Measurements from ENCODE around the gene CA6.
A peak's percentile ranks its signal among the peaks of the same experiment; 100 is the strongest.
"Not testable (repeated sequence)": the region's sequence is repeated elsewhere in the genome, so short reads cannot be mapped to it uniquely, and the experiment has no call there.

The CA6 gene

DNA sequence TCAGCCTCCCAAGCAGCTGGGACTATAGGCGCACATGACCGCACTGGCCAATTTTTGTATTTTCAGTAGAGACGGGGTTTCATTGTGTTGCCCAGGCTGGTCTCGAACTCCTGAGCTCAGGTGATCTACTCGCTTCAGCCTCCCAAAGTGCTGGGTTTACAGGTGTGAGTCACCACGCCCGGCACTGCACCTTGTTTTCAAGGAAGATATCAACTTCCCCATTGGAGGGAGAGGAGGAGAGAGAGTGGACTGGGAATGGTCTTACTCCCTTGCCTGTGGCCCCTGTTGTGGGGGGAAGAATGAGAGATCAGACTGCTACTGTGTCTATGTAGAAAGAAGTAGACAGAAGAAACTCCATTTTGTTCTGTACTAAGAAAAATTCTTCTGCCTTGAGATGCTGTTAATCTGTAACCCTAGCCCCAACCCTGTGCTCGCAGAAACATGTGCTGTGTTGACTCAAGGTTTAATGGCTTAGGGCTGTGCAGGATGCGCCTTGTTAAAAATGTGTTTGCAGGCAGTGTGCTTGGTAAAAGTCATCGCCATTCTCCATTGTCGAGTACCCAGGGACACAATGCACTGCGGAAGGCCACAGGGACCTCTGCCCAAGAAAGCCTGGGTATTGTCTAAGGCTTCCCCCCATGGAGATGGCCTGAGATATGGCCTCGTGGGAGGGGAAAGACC is 56.0 kb downstream of the CA6 start:
- CTCF ChIA-PET: interaction anchor here (1.4 kb wide), 1 partner anchor 12 kb away, joined by 7 read pairs; no protein-coding TSS in a partner anchor
- peaks cover 0 to 16% (median 11%) of the 10 kb centered on the region in 4 experiments for H3K4me1 ChIP-seq (ENCODE audit: control extremely low read depth in 1 of 4, control insufficient read depth in 4 of 4, insufficient read depth in 4 of 4, low read length in 3 of 4)
- WGBS (ENCODE audit: insufficient coverage): 98% methylated on average over 9 of the region's 13 CpGs
- DNase-seq; H3K27ac ChIP-seq (ENCODE audit: insufficient read depth in 1 of 2, low read depth in 1 of 2, low read length in 2 of 2, poor library complexity in 1 of 2, severe bottlenecking in 2 of 2); H3K4me3 ChIP-seq (ENCODE audit: control insufficient read depth in 1 of 7, extremely low read depth in 1 of 7, insufficient read depth in 4 of 7, low read depth in 2 of 7, low read length in 6 of 7); H3K27me3 ChIP-seq (replicated peaks in 2 of 5; ENCODE audit: control insufficient read depth in 4 of 5, insufficient read depth in 5 of 5, low read length in 4 of 5); H3K9me3 ChIP-seq (ENCODE audit: control extremely low read depth in 1 of 5, control insufficient read depth in 4 of 5, insufficient read depth in 2 of 5, low read depth in 1 of 5, low read length in 4 of 5); H3K36me3 ChIP-seq (ENCODE audit: control insufficient read depth in 4 of 4, insufficient read depth in 4 of 4, low read length in 3 of 4): not testable (repeated sequence)
- POLR2A ChIA-PET: interaction anchor here (0.6 kb wide), 1 partner anchor 519 kb away, joined by 3 read pairs; no protein-coding TSS in a partner anchor

DNA sequence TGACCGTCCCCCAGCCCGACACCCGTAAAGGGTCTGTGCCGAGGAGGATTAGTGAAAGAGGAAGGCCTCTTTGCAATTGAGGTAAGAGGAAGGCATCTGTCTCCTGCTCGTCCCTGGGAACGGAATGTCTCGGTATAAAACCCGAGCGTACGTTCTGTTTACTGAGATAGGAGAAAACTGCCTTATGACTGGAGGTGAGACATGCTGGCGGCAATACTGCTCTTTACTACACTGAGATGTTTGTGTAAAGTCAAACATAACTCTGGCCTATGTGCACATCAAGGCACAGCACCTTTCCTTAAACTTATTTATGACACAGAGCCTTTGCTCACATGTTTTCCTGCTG is 56.5 kb downstream of the CA6 start:
- 96% methylated on average over 10 of the region's 11 CpGs for WGBS (ENCODE audit: insufficient coverage)
- H3K9me3 ChIP-seq (ENCODE audit: control extremely low read depth in 1 of 5, control insufficient read depth in 4 of 5, insufficient read depth in 2 of 5, low read depth in 1 of 5, low read length in 4 of 5); DNase-seq: not testable (repeated sequence)

DNA sequence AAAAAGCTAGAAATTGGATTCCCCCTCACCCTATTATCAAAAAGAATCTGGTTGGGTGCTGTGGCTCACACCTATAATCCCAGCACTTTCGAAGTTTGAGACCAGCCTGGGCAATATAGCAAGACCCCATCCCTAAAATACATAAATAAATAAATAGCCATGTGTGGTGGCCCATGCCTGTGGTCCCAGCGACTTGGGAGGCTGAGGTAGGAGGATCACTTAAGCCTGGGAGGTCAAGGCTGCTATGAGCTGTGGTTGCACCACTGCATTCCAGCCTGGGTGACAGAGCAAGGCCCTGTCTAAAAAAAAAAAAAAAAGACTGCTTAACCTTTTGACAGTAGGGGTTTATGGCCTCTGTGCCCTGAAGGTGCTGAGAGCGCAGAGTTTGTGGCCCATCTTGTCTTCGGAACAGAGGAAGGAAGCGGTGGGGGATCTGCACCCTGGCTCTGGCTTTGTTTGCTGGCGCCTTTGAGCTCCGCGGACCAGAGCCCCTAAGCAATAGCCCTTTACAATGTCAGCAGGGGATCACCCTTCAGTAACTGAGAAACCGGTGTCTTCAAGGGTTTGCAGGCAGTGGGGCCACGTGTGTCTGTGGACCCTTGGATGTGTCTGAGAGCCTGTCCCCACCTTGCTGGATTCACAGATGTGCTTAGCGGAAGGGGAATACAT is 58.5 kb downstream of the CA6 start:
- Histone ChIP-seq H3K9me3 (ENCODE audit: control extremely low read depth in 1 of 5, control insufficient read depth in 4 of 5, insufficient read depth in 2 of 5, low read depth in 1 of 5, low read length in 4 of 5) (no peaks in the 10 kb centered on the region), H3K27me3 (replicated peaks in 2 of 5; ENCODE audit: control insufficient read depth in 4 of 5, insufficient read depth in 5 of 5, low read length in 4 of 5) (no peaks in the 10 kb centered on the region), H3K4me3 (ENCODE audit: control insufficient read depth in 1 of 7, extremely low read depth in 1 of 7, insufficient read depth in 4 of 7, low read depth in 2 of 7, low read length in 6 of 7) (no peak overlapping the region), H3K27ac (ENCODE audit: insufficient read depth in 1 of 2, low read depth in 1 of 2, low read length in 2 of 2, poor library complexity in 1 of 2, severe bottlenecking in 2 of 2) (no peak overlapping the region), H3K4me1 (ENCODE audit: control extremely low read depth in 1 of 4, control insufficient read depth in 4 of 4, insufficient read depth in 4 of 4, low read length in 3 of 4) (peaks cover 0 to 16% (median 11%) of the 10 kb centered on the region in 4 experiments), H3K36me3 (ENCODE audit: control insufficient read depth in 4 of 4, insufficient read depth in 4 of 4, low read length in 3 of 4) (no peaks in the 10 kb centered on the region)
- ChIA-PET CTCF (interaction anchor here (0.7 to 13.3 kb wide), 30 partner anchors 11 to 512 kb away, joined by 3 to 190 read pairs (median 6); no protein-coding TSS in a partner anchor), POLR2A (interaction anchor here (0.6 to 0.9 kb wide), 2 partner anchors 33 to 114 kb away, joined by 3 to 8 read pairs; no protein-coding TSS in a partner anchor)
- 43% methylated on average over 8 of the region's 11 CpGs for WGBS (ENCODE audit: insufficient coverage)
- peak in 2 of 3 donors; percentile 46 to 50 for DNase-seq

More for the DNA sequence above, 56.5 kb downstream of the CA6 start:
- H3K27me3 ChIP-seq (replicated peaks in 2 of 5; ENCODE audit: control insufficient read depth in 4 of 5, insufficient read depth in 5 of 5, low read length in 4 of 5); H3K27ac ChIP-seq (ENCODE audit: insufficient read depth in 1 of 2, low read depth in 1 of 2, low read length in 2 of 2, poor library complexity in 1 of 2, severe bottlenecking in 2 of 2); POLR2A ChIA-PET; H3K4me3 ChIP-seq (ENCODE audit: control insufficient read depth in 1 of 7, extremely low read depth in 1 of 7, insufficient read depth in 4 of 7, low read depth in 2 of 7, low read length in 6 of 7); H3K36me3 ChIP-seq (ENCODE audit: control insufficient read depth in 4 of 4, insufficient read depth in 4 of 4, low read length in 3 of 4): not testable (repeated sequence)
- CTCF ChIA-PET: interaction anchor here (8.2 kb wide), 1 partner anchor 83 kb away, joined by 62 read pairs; no protein-coding TSS in a partner anchor
- H3K4me1 ChIP-seq (ENCODE audit: control extremely low read depth in 1 of 4, control insufficient read depth in 4 of 4, insufficient read depth in 4 of 4, low read length in 3 of 4): peaks cover 0 to 16% (median 11%) of the 10 kb centered on the region in 4 experiments

DNA sequence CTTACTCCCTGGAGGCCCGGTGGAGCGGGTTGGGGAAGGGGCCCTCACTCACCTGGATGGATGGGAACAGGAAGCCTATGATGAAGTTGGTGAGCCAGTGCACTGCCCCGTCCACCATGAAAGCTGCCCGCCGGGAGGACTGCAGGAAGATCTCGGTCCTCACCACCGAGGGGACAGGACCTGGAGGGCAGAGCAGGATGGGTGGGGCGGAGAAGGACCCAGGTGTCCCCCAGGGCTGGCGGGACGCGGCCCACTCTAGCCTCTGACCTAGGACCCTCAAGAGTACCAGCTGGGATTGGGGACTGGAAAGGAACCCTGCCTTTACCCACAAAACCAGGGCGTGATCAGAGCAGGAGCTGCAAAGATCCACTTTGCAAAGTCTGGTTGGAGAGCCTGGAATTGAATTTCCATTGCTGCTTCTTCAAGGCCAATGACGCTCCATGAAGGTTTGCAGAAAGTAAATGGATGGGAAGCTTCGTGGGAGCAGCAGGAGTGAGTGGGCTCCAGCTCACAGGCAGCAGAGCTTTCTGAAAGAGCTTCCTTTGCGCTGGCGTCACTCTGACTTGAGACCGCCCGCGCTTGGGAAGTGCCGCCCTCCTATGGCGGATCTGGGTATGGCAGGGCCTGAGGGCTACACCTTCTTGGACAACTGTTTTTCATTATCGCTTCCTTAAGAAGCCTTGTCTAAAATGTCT is 59.2 kb downstream of the CA6 start:
- peak overlapping the region in 1 of 7 experiments; percentile 1 for H3K4me3 ChIP-seq (ENCODE audit: control insufficient read depth in 1 of 7, extremely low read depth in 1 of 7, insufficient read depth in 4 of 7, low read depth in 2 of 7, low read length in 6 of 7)
- CTCF ChIA-PET: interaction anchor here (0.7 to 13.3 kb wide), 39 partner anchors 10 to 512 kb away, joined by 3 to 190 read pairs (median 5); no protein-coding TSS in a partner anchor
- no peaks in the 10 kb centered on the region for H3K27me3 ChIP-seq (replicated peaks in 2 of 5; ENCODE audit: control insufficient read depth in 4 of 5, insufficient read depth in 5 of 5, low read length in 4 of 5)
- no peaks in the 10 kb centered on the region for H3K36me3 ChIP-seq (ENCODE audit: control insufficient read depth in 4 of 4, insufficient read depth in 4 of 4, low read length in 3 of 4)
- WGBS (ENCODE audit: insufficient coverage): 35% methylated on average over 13 of the region's 22 CpGs
- peak; percentile 79 to 88 (median 83) for DNase-seq
- H3K9me3 ChIP-seq (ENCODE audit: control extremely low read depth in 1 of 5, control insufficient read depth in 4 of 5, insufficient read depth in 2 of 5, low read depth in 1 of 5, low read length in 4 of 5): no peaks in the 10 kb centered on the region
- POLR2A ChIA-PET: interaction anchor here (0.6 to 0.9 kb wide), 3 partner anchors 16 to 113 kb away, joined by 3 to 8 read pairs (median 4); no protein-coding TSS in a partner anchor
- no peak overlapping the region for H3K27ac ChIP-seq (ENCODE audit: insufficient read depth in 1 of 2, low read depth in 1 of 2, low read length in 2 of 2, poor library complexity in 1 of 2, severe bottlenecking in 2 of 2)
- H3K4me1 ChIP-seq (ENCODE audit: control extremely low read depth in 1 of 4, control insufficient read depth in 4 of 4, insufficient read depth in 4 of 4, low read length in 3 of 4): peaks cover 0 to 17% (median 11%) of the 10 kb centered on the region in 4 experiments

DNA sequence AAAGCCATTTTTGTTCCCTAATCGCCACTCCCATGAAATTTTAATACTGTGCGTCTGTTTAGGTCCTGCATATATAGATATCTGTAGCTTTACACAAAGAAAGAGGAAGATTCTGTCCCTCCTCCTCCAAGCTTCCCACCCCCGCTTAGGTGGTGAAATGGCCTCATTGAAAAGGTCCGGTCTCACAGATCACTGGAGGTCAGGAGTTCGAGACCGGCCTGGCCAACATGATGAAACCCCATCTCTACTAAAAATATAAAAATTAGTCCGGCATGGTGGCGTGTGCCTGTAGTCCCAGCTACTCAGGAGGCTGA is 59.7 kb downstream of the CA6 start:
- CTCF ChIA-PET: interaction anchor here (0.8 to 13.3 kb wide), 34 partner anchors 9 to 285 kb away, joined by 3 to 190 read pairs (median 6); partner anchors contain the start of gene ENO1
- no peak overlapping the region for H3K4me3 ChIP-seq (ENCODE audit: control insufficient read depth in 1 of 7, extremely low read depth in 1 of 7, insufficient read depth in 4 of 7, low read depth in 2 of 7, low read length in 6 of 7)
- no peaks in the 10 kb centered on the region for H3K36me3 ChIP-seq (ENCODE audit: control insufficient read depth in 4 of 4, insufficient read depth in 4 of 4, low read length in 3 of 4)
- H3K27me3 ChIP-seq (replicated peaks in 2 of 5; ENCODE audit: control insufficient read depth in 4 of 5, insufficient read depth in 5 of 5, low read length in 4 of 5): no peaks in the 10 kb centered on the region
- peaks cover 0 to 21% (median 12%) of the 10 kb centered on the region in 4 experiments for H3K4me1 ChIP-seq (ENCODE audit: control extremely low read depth in 1 of 4, control insufficient read depth in 4 of 4, insufficient read depth in 4 of 4, low read length in 3 of 4)
- DNase-seq: no peak
- H3K27ac ChIP-seq (ENCODE audit: insufficient read depth in 1 of 2, low read depth in 1 of 2, low read length in 2 of 2, poor library complexity in 1 of 2, severe bottlenecking in 2 of 2): no peak overlapping the region
- 93% methylated on average over 2 of the region's 8 CpGs for WGBS (ENCODE audit: insufficient coverage)
- POLR2A ChIA-PET: no interaction called here
- H3K9me3 ChIP-seq (ENCODE audit: control extremely low read depth in 1 of 5, control insufficient read depth in 4 of 5, insufficient read depth in 2 of 5, low read depth in 1 of 5, low read length in 4 of 5): no peaks in the 10 kb centered on the region

DNA sequence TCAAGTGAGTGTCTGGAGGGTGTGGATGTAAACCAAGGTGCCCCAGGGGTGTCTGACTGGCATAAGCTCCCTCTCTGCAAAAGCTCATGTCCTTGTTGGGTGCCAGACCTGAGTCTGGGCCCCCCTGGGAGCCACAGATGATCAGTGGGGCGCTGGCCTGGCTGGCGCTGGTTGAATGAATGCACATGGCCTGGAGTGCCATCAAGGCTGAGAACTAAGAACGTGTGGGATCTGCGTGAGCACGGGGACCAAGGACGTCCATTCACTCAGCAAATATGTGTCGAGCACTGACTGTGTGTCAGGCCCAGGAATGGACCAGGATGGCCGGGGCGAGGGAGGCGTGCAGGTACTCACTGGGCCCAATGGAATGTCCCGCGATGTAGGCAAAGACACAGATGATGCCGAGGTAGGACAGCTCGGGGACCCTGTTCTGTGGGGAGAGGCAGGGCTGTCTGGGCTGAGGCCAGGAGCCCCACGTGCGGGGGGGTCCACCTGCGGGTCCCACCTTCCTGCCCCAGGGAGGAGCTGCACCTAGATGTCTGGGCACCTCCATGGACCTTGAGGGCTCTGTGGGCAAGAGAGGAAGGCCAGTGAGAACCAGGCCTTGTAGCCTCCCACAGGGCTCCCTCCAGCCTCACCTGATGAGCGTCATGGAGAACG is 61.4 kb downstream of the CA6 start:
- CTCF ChIA-PET: interaction anchor here (1.1 to 13.3 kb wide), 6 partner anchors 13 to 143 kb away, joined by 3 to 190 read pairs (median 13); no protein-coding TSS in a partner anchor
- H3K4me3 ChIP-seq (ENCODE audit: control insufficient read depth in 1 of 7, extremely low read depth in 1 of 7, insufficient read depth in 4 of 7, low read depth in 2 of 7, low read length in 6 of 7): no peak overlapping the region
- WGBS (ENCODE audit: insufficient coverage): 98% methylated on average over 14 of the region's 19 CpGs

More for the DNA sequence above, 61.4 kb downstream of the CA6 start:
- peaks cover 0 to 35% (median 24%) of the 10 kb centered on the region in 4 experiments for H3K4me1 ChIP-seq (ENCODE audit: control extremely low read depth in 1 of 4, control insufficient read depth in 4 of 4, insufficient read depth in 4 of 4, low read length in 3 of 4)
- H3K36me3 ChIP-seq (ENCODE audit: control insufficient read depth in 4 of 4, insufficient read depth in 4 of 4, low read length in 3 of 4): no peaks in the 10 kb centered on the region
- no peaks in the 10 kb centered on the region for H3K27me3 ChIP-seq (replicated peaks in 2 of 5; ENCODE audit: control insufficient read depth in 4 of 5, insufficient read depth in 5 of 5, low read length in 4 of 5)
- no peak for DNase-seq
- POLR2A ChIA-PET: no interaction called here
- H3K9me3 ChIP-seq (ENCODE audit: control extremely low read depth in 1 of 5, control insufficient read depth in 4 of 5, insufficient read depth in 2 of 5, low read depth in 1 of 5, low read length in 4 of 5): no peaks in the 10 kb centered on the region
- H3K27ac ChIP-seq (ENCODE audit: insufficient read depth in 1 of 2, low read depth in 1 of 2, low read length in 2 of 2, poor library complexity in 1 of 2, severe bottlenecking in 2 of 2): no peak overlapping the region
